Neural cell (in vitro differentiated cells): ENCODE results near the gene SLC35A2. TPM values are rescaled to one million over a fixed set of nuclear protein-coding genes. Genes with fewer than 3 reads are reported as not detected.

Experiments used
- H2AFZ ChIP-seq: fragments of 200-600, 300-800 bp; sonication (generic), shearing (Covaris generic); 2 replicates; pipeline ENCODE4 v1.6.0; 2014; ENCODE audit warnings: low read depth, mild to moderate bottlenecking, antibody characterized with exemption, low read length, moderate library complexity
- H3F3A ChIP-seq: fragments of 200-600 bp; shearing (Covaris generic); 2 replicates; pipeline ENCODE4 v1.6.1; 2016; ENCODE audit warnings: mild to moderate bottlenecking, moderate library complexity, mixed read lengths, antibody characterized with exemption, low read length; ENCODE audit not compliant: insufficient read depth, poor library complexity, severe bottlenecking
- H3K27ac ChIP-seq: fragments of 200-600, 300-800 bp; sonication (generic), shearing (Covaris generic); 2 replicates; pipeline ENCODE4 v1.5.1; 2014; ENCODE audit warnings: mild to moderate bottlenecking, low read length, moderate library complexity
- H3K27me3 ChIP-seq: fragments of 300-800, 200-600 bp; sonication (generic), shearing (Covaris generic); 2 replicates; pipeline ENCODE4 v1.6.0; 2014; ENCODE audit warnings: mild to moderate bottlenecking, low read depth, low read length, moderate library complexity; ENCODE audit not compliant: insufficient read depth
- H3K36me3 ChIP-seq: fragments of 300-800, 200-600 bp; sonication (generic), shearing (Covaris generic); 2 replicates; pipeline ENCODE4 v1.5.1; 2014; ENCODE audit warnings: mild to moderate bottlenecking, antibody characterized with exemption, low read length, moderate library complexity; ENCODE audit not compliant: insufficient read depth
- H3K4me2 ChIP-seq: fragments of 300-800, 200-600 bp; sonication (generic), shearing (Covaris generic); 2 replicates; pipeline ENCODE4 v1.6.0; 2014; ENCODE audit warnings: mild to moderate bottlenecking, low read length
- H3K4me3 ChIP-seq: fragments of 300-800, 200-600 bp; sonication (generic), shearing (Covaris generic); 2 replicates; pipeline ENCODE4 v1.5.1; 2014; ENCODE audit warnings: mild to moderate bottlenecking, low read length, moderate library complexity
- H3K79me2 ChIP-seq: fragments of 200-600 bp; shearing (Covaris generic); replicated peaks from 2 replicates; pipeline ENCODE4 v1.6.0; 2014; ENCODE audit warnings: mild to moderate bottlenecking, low read length, moderate library complexity; ENCODE audit not compliant: insufficient read depth
- H3K9ac ChIP-seq: fragments of 300-800, 200-600 bp; sonication (generic), shearing (Covaris generic); 2 replicates; pipeline ENCODE4 v1.6.1; 2016; ENCODE audit warnings: mild to moderate bottlenecking, low read length, mixed read lengths
- H3K9me2 ChIP-seq: fragments of 200-600 bp; shearing (Covaris generic); 2 replicates; pipeline ENCODE4 v1.6.1; 2016; ENCODE audit warnings: mild to moderate bottlenecking, low read length, mixed read lengths; ENCODE audit not compliant: insufficient read depth
- H3K9me3 ChIP-seq: fragments of 200-600, 300-800 bp; sonication (generic), shearing (Covaris generic); 2 replicates; pipeline ENCODE4 v1.6.1; 2016; ENCODE audit warnings: mild to moderate bottlenecking, mixed run types, low read length, moderate library complexity, mixed read lengths
- H4K20me1 ChIP-seq: fragments of 200-600 bp; shearing (Covaris generic); 2 replicates; pipeline ENCODE4 v1.6.1; 2016; ENCODE audit warnings: mild to moderate bottlenecking, mixed run types; ENCODE audit not compliant: insufficient read depth
- CTCF ChIP-seq: fragments of 450-650 bp; IDR thresholded peaks from 2 replicates; pipeline ENCODE4 v1.5.1; 2014; ENCODE audit warnings: antibody characterized with exemption, mild to moderate bottlenecking, moderate library complexity; ENCODE audit not compliant: poor library complexity, severe bottlenecking
- EP300 ChIP-seq: fragments of 450-650 bp; conservative IDR thresholded peaks from 2 replicates; pipeline ENCODE4 v1.6.1; 2014; ENCODE audit warnings: antibody characterized with exemption, mild to moderate bottlenecking, moderate library complexity; ENCODE audit not compliant: poor library complexity, severe bottlenecking
- EZH2 ChIP-seq: fragments of 200-600, 300-800 bp; shearing (Covaris generic), sonication (generic); IDR thresholded peaks from 2 replicates; pipeline ENCODE4 v1.6.1; 2014; ENCODE audit warnings: antibody characterized with exemption, low read length, borderline replicate concordance, mild to moderate bottlenecking; ENCODE audit not compliant: insufficient read depth, poor library complexity, severe bottlenecking
- MXI1 ChIP-seq: fragments of 450-650 bp; conservative IDR thresholded peaks from 2 replicates; pipeline ENCODE4 v1.6.1; 2014; ENCODE audit warnings: antibody characterized with exemption, mild to moderate bottlenecking; ENCODE audit not compliant: poor library complexity, severe bottlenecking
- POLR2AphosphoS5 ChIP-seq: IDR thresholded peaks from 2 replicates; pipeline ENCODE4 v1.6.1; 2012
- RAD21 ChIP-seq: fragments of 450-650 bp; conservative IDR thresholded peaks from 2 replicates; pipeline ENCODE4 v1.6.1; 2014; ENCODE audit warnings: antibody characterized with exemption, mild to moderate bottlenecking, moderate library complexity
- REST ChIP-seq: IDR thresholded peaks from 2 replicates; pipeline ENCODE4 v1.6.1; 2012; ENCODE audit warnings: borderline replicate concordance
- SMC3 ChIP-seq: fragments of 450-650 bp; conservative IDR thresholded peaks from 2 replicates; pipeline ENCODE4 v1.6.1; 2014; ENCODE audit warnings: antibody characterized with exemption, mild to moderate bottlenecking, moderate library complexity; ENCODE audit not compliant: poor library complexity
- TAF1 ChIP-seq: IDR thresholded peaks from 2 replicates; pipeline ENCODE4 v1.6.1; 2012; ENCODE audit warnings: low read depth
- polyA plus RNA-seq: library from polyadenylated mRNA; depleted of rRNA; stranded (reverse); fragments of >200 nt; gene quantifications from 2 replicates; pipeline ENCODE4 v1.2.3, GENCODE V29; 2014

The SLC35A2 gene
- polyA plus RNA-seq, 1 donor from 2014 or later, result 20.7 TPM

GRCh38 chrX:48896611-48897011, 14.8 kb downstream of the SLC35A2 start:
- Histone ChIP-seq H3F3A (no peaks in the 10 kb centered on the region), H3K79me2 (peaks cover 10% of the 10 kb centered on the region), H3K27me3 (no peaks in the 10 kb centered on the region), H3K36me3 (no peaks in the 10 kb centered on the region), H2AFZ (no peak overlapping the region), H3K9ac (peak overlapping the region; percentile 96), H3K9me3 (no peaks in the 10 kb centered on the region), H4K20me1 (no peaks in the 10 kb centered on the region), H3K4me2 (peak overlapping the region; percentile 30), H3K27ac (peak overlapping the region; percentile 97), H3K9me2 (no peaks in the 10 kb centered on the region), H3K4me3 (peak overlapping the region; percentile 82)
- no peak for TF ChIP-seq CTCF
- TF ChIP-seq MXI1, result no peak
- TF ChIP-seq RAD21, result no peak
- TF ChIP-seq EZH2, result no peak
- TF ChIP-seq SMC3, result no peak
- TF ChIP-seq EP300, result no peak
- TF ChIP-seq POLR2AphosphoS5, result no peak
- TF ChIP-seq REST, result no peak

GRCh38 chrX:48894891-48895290, 16.6 kb downstream of the SLC35A2 start:
- no peak overlapping the region for H3K9ac ChIP-seq
- peaks cover 10% of the 10 kb centered on the region for H3K79me2 ChIP-seq
- no peaks in the 10 kb centered on the region for H3K36me3 ChIP-seq
- no peak overlapping the region for H3K4me2 ChIP-seq
- no peak overlapping the region for H3K27ac ChIP-seq
- H3K9me3 ChIP-seq, result no peaks in the 10 kb centered on the region
- TF ChIP-seq TAF1, result no peak
- no peak for TF ChIP-seq RAD21
- TF ChIP-seq EZH2, result no peak
- TF ChIP-seq SMC3, result no peak
- no peak for TF ChIP-seq EP300
- TF ChIP-seq MXI1, result no peak
- TF ChIP-seq REST, result no peak
- no peak for TF ChIP-seq POLR2AphosphoS5
- TF ChIP-seq CTCF, result no peak
- H2AFZ ChIP-seq, result no peak overlapping the region
- H3K4me3 ChIP-seq, result no peak overlapping the region
- no peaks in the 10 kb centered on the region for H3K27me3 ChIP-seq
- H4K20me1 ChIP-seq, result no peaks in the 10 kb centered on the region
- no peaks in the 10 kb centered on the region for H3F3A ChIP-seq
- H3K9me2 ChIP-seq, result no peaks in the 10 kb centered on the region
